DMS153 treated with DMSO at 0.1 percent for 48 hours (cell line): ENCODE data around the gene TBC1D4.
A peak's percentile ranks its signal among the peaks of the same experiment; 100 is the strongest.

Experiments used
- DNase-seq: peaks from one replicate; lab custom pipeline; 2025; ENCODE audit not compliant: unreplicated experiment; lab: John Stamatoyannopoulos, UW

Gene TBC1D4

GRCh38 chr13:75489502-75490263, 7.7 kb upstream of the TBC1D4 start:
- DNase-seq: no peak

GRCh38 chr13:75486146-75487062, 4.4 kb upstream of the TBC1D4 start:
- no peak for DNase-seq

GRCh38 chr13:75485286-75486062, 3.5 kb upstream of the TBC1D4 start:
- DNase-seq: no peak

- no peak for DNase-seq
These were observed 781 bp upstream of the TBC1D4 start for GRCh38 chr13:75482820-75483079.

- DNase-seq: no peak
These were observed 546 bp downstream of the TBC1D4 start for GRCh38 chr13:75481176-75482069.

- peak; percentile 43 for DNase-seq
These were observed 1.2 kb downstream of the TBC1D4 start for GRCh38 chr13:75480671-75481175.

- DNase-seq: no peak
These were observed 2.7 kb downstream of the TBC1D4 start for GRCh38 chr13:75479102-75479740.

- DNase-seq: no peak
These were observed 3.3 kb downstream of the TBC1D4 start for GRCh38 chr13:75478659-75479058.

GRCh38 chr13:75474956-75475355, 7.0 kb downstream of the TBC1D4 start:
- DNase-seq: no peak

- DNase-seq: no peak
These were observed 8.5 kb downstream of the TBC1D4 start for GRCh38 chr13:75473468-75473867.

- no peak for DNase-seq
These were observed 11.3 kb downstream of the TBC1D4 start for GRCh38 chr13:75470676-75471075.

- no peak for DNase-seq
These were observed 12.9 kb downstream of the TBC1D4 start for GRCh38 chr13:75469047-75469446.

- DNase-seq: no peak
These were observed 13.4 kb downstream of the TBC1D4 start for GRCh38 chr13:75468602-75469001.

GRCh38 chr13:75468098-75468497, 13.9 kb downstream of the TBC1D4 start:
- DNase-seq: no peak

GRCh38 chr13:75467040-75467728, 14.8 kb downstream of the TBC1D4 start:
- DNase-seq: no peak

- no peak for DNase-seq
These were observed 16.7 kb downstream of the TBC1D4 start for GRCh38 chr13:75465236-75465635.

GRCh38 chr13:75461314-75461713, 20.7 kb downstream of the TBC1D4 start:
- no peak for DNase-seq

- no peak for DNase-seq
These were observed 21.3 kb downstream of the TBC1D4 start for GRCh38 chr13:75460644-75461043.

GRCh38 chr13:75458696-75459422, 23.1 kb downstream of the TBC1D4 start:
- DNase-seq: peak; percentile 82
